Loucy (cell line): Measurements from ENCODE around the gene CDHR5.

ENCODE experiments used
- EZH2phosphoT487 ChIP-seq: fragments of 200-600 bp; IDR thresholded peaks from 2 replicates; pipeline ENCODE4 v1.6.1; 2018; ENCODE audit warnings: antibody characterized with exemption, mild to moderate bottlenecking, moderate library complexity, borderline replicate concordance
- TF ChIP-seq, protein P1 (sequence below): fragments of 200-600 bp; sonication (generic); conservative IDR thresholded peaks from 2 replicates; pipeline ENCODE4 v1.5.1; 2014; ENCODE audit warnings: mild to moderate bottlenecking, antibody characterized with exemption, low read length

DNA sequence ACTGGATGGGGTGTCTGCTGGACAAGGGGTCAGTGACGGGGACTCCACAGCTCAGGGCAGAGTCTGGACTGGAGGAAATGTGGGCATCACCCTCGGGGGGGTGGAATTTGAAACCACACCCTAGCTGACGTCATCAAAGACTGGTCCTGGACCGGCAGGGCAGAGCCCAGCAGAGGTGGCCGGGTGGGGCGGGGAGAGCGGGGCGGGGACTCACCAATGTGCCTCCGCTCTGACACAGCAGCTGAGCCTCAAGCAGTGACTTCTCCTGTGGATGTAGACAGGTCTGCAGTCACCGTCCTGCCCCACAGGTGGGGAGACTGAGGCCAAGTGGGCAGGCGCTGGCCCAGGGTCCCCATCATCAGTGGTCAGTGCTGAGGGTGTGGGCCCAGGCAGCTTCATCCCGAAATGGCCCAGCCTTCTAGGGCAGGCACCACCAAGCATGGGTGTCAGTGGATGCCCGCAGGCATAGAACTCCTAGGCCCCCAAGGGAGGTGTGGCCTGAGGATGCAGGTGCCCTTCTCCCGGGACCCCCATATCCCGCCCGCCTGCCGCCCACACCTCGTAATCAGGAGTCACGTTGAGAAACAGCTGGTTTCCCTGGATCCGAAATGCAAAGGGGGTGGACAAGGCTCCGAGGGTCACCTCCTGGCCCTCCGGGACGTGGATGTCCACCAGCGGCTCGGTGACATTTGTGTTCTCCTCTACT lies 603 bp downstream of the CDHR5 start:
- TF ChIP-seq, protein P1, sequence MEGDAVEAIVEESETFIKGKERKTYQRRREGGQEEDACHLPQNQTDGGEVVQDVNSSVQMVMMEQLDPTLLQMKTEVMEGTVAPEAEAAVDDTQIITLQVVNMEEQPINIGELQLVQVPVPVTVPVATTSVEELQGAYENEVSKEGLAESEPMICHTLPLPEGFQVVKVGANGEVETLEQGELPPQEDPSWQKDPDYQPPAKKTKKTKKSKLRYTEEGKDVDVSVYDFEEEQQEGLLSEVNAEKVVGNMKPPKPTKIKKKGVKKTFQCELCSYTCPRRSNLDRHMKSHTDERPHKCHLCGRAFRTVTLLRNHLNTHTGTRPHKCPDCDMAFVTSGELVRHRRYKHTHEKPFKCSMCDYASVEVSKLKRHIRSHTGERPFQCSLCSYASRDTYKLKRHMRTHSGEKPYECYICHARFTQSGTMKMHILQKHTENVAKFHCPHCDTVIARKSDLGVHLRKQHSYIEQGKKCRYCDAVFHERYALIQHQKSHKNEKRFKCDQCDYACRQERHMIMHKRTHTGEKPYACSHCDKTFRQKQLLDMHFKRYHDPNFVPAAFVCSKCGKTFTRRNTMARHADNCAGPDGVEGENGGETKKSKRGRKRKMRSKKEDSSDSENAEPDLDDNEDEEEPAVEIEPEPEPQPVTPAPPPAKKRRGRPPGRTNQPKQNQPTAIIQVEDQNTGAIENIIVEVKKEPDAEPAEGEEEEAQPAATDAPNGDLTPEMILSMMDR, result no peak
- no peak for TF ChIP-seq EZH2phosphoT487
